ENCODE results near the gene DZIP1.

DNA sequence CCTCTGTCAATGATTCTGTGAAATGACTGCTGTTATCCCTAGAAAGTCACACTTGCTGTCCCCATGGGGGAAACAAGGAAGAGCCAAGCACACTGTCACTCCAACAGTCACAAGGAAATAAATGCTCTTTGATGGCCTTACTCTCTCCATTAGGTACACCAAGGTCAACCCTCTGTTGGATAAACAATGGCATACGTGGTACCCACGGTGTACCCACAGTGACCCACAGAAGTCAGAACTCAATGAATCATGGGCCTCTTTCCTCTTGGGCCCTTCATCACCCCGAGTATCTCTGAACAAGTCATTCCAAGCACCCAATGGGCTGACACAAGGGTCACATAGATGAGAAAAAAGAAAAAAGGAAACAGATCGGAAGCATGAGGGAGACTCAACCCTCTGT is 15.4 kb downstream of the DZIP1 start:
- TF ChIP-seq EZH2 (IDR thresholded peaks at IDR 0.05; ENCODE audit: borderline replicate concordance, low read length) (no peak), CTCF (IDR thresholded peaks at IDR 0.05; ENCODE audit: low read length) (no peak)
